Measurements from ENCODE around the gene TCP10L. TPM values are rescaled to one million over a fixed set of nuclear protein-coding genes. Genes with fewer than 3 reads are reported as not detected.

The TCP10L gene
- total and polyA plus RNA-seq, 7 donors = 0.51 to 2.8 (median 1.4) TPM; not detected in 2

DNA sequence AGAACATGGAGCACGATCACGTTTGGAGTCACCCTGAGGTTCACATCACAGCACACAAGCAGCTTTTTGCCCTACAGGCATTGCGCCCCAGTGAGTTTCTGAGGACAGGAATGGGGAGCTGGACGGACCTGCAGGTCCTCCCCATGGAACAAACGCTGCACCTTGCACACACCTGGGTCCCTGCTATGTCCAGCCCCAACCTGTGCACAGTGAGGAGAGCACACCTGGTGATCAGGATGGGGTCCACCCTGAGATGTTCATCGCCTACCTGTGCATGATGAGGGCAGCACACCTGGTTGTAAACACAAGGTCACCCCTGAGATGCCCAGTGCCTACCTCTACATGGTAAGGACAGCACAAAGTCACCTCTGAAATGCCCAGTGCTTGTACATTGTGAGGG lies 45.9 kb downstream of the TCP10L start:
- WGBS, 2 donors = 83 to 91% methylated on average over 6 of the region's 6 CpGs
- TF ChIP-seq POLR2A (IDR thresholded peaks at IDR 0.05) = no peak
- no peak for TF ChIP-seq POLR2AphosphoS5 (IDR thresholded peaks at IDR 0.05)
- H3K4me3 ChIP-seq = no peak overlapping the region
- no peak for DNase-seq
- no peaks in the 10 kb centered on the region for H3K27me3 ChIP-seq
- no peak overlapping the region for H3K27ac ChIP-seq
- intact Hi-C loops (cut with DNase I) = no loop called here
- no peaks in the 10 kb centered on the region for H3K36me3 ChIP-seq
- H3K9me3 ChIP-seq = no peaks in the 10 kb centered on the region
- no peaks in the 10 kb centered on the region for H3K4me1 ChIP-seq

DNA sequence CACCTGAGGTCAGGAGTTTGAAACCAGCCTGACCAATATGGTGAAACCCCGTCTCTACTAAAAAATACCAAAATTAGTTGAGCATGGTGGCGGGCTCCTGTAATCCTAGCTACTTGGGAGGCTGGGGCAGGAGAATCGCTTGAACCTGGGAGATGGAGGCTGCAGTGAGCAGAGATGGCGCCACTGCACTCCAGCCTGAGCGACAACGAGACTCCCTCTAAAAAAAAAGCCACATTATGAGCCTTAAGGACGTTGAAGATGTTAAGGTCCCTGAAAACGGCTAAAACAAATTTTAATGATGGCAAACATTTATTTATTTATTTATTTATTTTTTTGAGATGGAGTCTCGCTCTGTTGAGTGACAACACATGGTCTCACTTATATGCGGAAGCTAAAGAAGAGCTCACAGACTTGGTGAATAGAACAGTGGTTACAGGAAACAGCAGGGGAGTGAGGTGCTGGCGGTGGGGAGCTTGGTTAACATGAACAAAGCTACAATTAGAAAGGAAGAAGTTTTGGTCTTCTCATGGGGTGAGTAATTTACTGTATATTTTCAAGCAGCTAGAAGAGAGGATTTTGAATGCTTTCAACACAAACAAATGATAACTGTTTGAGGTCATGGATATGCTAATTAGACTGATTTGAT lies 47.1 kb downstream of the TCP10L start:
- intact Hi-C loops (cut with DNase I) = no loop called here
- WGBS, 2 donors = 77 to 84% methylated on average over 11 of the region's 11 CpGs
- TF ChIP-seq EP300 (IDR thresholded peaks at IDR 0.05) (no peak), POLR2A (IDR thresholded peaks at IDR 0.05) (no peak), POLR2AphosphoS5 (IDR thresholded peaks at IDR 0.05) (no peak)
- TF ChIP-seq, protein P1, sequence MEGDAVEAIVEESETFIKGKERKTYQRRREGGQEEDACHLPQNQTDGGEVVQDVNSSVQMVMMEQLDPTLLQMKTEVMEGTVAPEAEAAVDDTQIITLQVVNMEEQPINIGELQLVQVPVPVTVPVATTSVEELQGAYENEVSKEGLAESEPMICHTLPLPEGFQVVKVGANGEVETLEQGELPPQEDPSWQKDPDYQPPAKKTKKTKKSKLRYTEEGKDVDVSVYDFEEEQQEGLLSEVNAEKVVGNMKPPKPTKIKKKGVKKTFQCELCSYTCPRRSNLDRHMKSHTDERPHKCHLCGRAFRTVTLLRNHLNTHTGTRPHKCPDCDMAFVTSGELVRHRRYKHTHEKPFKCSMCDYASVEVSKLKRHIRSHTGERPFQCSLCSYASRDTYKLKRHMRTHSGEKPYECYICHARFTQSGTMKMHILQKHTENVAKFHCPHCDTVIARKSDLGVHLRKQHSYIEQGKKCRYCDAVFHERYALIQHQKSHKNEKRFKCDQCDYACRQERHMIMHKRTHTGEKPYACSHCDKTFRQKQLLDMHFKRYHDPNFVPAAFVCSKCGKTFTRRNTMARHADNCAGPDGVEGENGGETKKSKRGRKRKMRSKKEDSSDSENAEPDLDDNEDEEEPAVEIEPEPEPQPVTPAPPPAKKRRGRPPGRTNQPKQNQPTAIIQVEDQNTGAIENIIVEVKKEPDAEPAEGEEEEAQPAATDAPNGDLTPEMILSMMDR (IDR thresholded peaks at IDR 0.05) = no peak

DNA sequence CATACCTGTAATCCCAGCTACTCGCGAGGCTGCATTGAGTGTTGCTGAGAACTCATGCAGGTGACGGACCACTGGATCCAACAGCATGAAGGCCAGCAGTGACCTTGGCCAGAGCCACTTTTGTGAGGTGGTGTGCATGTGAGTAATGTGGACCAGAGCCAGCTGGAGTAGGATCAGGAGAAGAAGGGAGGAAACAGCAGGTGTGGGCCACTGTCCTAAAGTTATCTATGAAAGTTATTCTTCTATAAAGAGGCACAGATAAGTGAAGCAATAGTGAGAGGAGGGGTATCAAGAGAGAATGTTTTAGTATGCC lies 47.8 kb downstream of the TCP10L start:
- DNase-seq = no peak

More for the DNA sequence above, 47.1 kb downstream of the TCP10L start:
- no peaks in the 10 kb centered on the region for H3K9me3 ChIP-seq
- H3K27ac ChIP-seq = no peak overlapping the region
- no peak overlapping the region for H3K4me3 ChIP-seq
- H3K36me3 ChIP-seq = no peaks in the 10 kb centered on the region
- H3K27me3 ChIP-seq = no peaks in the 10 kb centered on the region
- H3K4me1 ChIP-seq = no peaks in the 10 kb centered on the region
- no peak for DNase-seq

DNA sequence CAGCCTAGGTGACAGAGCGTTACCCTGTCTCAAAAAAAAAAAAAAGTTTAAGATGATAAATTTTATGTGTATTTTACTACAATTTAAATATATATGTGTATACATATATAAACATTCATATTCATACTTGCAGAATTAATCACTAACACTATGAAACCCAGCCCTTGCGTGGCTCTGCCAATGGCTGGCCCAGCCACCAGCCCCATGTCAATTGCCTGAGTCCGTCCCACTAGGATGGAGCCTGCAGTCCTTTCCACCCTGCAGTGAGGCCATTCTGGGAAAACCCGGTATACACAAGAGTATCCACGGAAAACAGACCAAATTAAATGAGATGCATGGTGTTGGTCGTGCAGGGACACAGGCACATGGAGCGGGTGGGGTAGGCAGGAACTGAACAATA lies 49.7 kb downstream of the TCP10L start:
- Histone ChIP-seq H3K27ac (no peak overlapping the region), H3K27me3 (no peaks in the 10 kb centered on the region), H3K4me1 (no peaks in the 10 kb centered on the region), H3K9me3 (no peaks in the 10 kb centered on the region), H3K4me3 (no peak overlapping the region), H3K36me3 (no peaks in the 10 kb centered on the region)
- 93 to 94% methylated on average over 7 of the region's 7 CpGs for WGBS, 2 donors
- intact Hi-C loops (cut with DNase I) = no loop called here
- TF ChIP-seq POLR2AphosphoS5 (IDR thresholded peaks at IDR 0.05) (no peak), EP300 (IDR thresholded peaks at IDR 0.05) (no peak), POLR2A (IDR thresholded peaks at IDR 0.05) (no peak)
- TF ChIP-seq, protein P1 (IDR thresholded peaks at IDR 0.05) = no peak
- no peak for DNase-seq

More for the DNA sequence above, 47.8 kb downstream of the TCP10L start:
- intact Hi-C loops (cut with DNase I) = no loop called here
- no peak overlapping the region for H3K27ac ChIP-seq
- H3K4me3 ChIP-seq = no peak overlapping the region
- H3K36me3 ChIP-seq = no peaks in the 10 kb centered on the region
- TF ChIP-seq POLR2A (IDR thresholded peaks at IDR 0.05) (no peak), EP300 (IDR thresholded peaks at IDR 0.05) (no peak)
- H3K9me3 ChIP-seq = no peaks in the 10 kb centered on the region
- no peaks in the 10 kb centered on the region for H3K4me1 ChIP-seq
- no peaks in the 10 kb centered on the region for H3K27me3 ChIP-seq
- WGBS, 2 donors = 96 to 97% methylated on average over 3 of the region's 3 CpGs

DNA sequence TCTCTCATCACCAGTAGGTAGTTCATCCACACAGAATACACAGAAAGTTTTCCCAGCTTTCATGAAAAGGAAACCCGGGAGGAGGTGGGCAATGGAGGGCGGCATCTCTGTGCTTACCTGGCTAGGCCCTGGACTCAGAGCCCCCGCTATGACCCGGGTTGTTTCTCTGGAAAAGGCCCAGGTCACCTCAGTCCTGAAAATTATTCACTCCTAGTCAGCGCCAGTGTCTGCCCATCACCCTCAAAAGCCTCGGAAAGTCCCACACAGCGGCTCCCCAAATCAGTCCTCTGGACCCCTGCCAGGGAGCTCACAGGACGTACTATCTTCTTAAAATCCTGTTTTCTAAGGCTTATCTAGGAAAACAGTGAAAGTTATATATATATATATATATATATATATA lies 51.2 kb downstream of the TCP10L start:
- H3K9me3 ChIP-seq = no peaks in the 10 kb centered on the region
- intact Hi-C loops (cut with DNase I) = no loop called here
- TF ChIP-seq, protein P1 (IDR thresholded peaks at IDR 0.05) = no peak
- TF ChIP-seq POLR2A (IDR thresholded peaks at IDR 0.05) = no peak
- no peak for TF ChIP-seq EP300 (IDR thresholded peaks at IDR 0.05)
- no peak for TF ChIP-seq POLR2AphosphoS5 (IDR thresholded peaks at IDR 0.05)
- no peak overlapping the region for H3K27ac ChIP-seq
- H3K27me3 ChIP-seq = no peaks in the 10 kb centered on the region
- no peaks in the 10 kb centered on the region for H3K36me3 ChIP-seq
- H3K4me3 ChIP-seq = no peak overlapping the region
- DNase-seq = no peak
- no peaks in the 10 kb centered on the region for H3K4me1 ChIP-seq
- 91 to 92% methylated on average over 8 of the region's 8 CpGs for WGBS, 2 donors

DNA sequence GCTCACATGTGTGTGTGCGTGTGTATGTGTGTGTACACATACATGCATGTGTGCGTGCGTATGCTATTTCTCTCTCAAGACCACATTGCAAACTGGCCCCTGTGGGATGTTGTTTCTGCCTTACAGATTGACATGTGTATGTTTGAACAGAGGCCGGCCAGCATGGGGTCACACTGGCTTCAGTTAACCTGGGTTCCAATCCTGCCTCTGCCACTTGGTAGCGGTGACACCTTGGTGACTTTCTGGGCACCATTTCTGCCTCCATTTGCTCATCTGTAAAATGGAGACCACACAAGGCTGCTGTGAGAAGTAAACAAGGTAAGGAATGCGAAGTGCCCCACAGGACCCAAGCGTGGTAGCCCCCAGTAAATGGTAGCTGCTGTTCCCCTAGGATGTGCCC lies 51.7 kb downstream of the TCP10L start:
- no peak overlapping the region for H3K27ac ChIP-seq
- H3K9me3 ChIP-seq = no peaks in the 10 kb centered on the region
- WGBS, 2 donors = 95 to 98% methylated on average over 7 of the region's 7 CpGs
- intact Hi-C loops (cut with DNase I) = no loop called here
- no peaks in the 10 kb centered on the region for H3K4me1 ChIP-seq
- H3K4me3 ChIP-seq = no peak overlapping the region
- DNase-seq = no peak
- TF ChIP-seq POLR2A (IDR thresholded peaks at IDR 0.05) (no peak), EP300 (IDR thresholded peaks at IDR 0.05) (no peak), POLR2AphosphoS5 (IDR thresholded peaks at IDR 0.05) (no peak)
- TF ChIP-seq, protein P1 (IDR thresholded peaks at IDR 0.05) = no peak
- H3K27me3 ChIP-seq = no peaks in the 10 kb centered on the region
- H3K36me3 ChIP-seq = no peaks in the 10 kb centered on the region
